AG04450 (cell line): ENCODE data around the gene CCNG1. TPM values are rescaled to one million over a fixed set of nuclear protein-coding genes. Genes with fewer than 3 reads are reported as not detected.

Experiments
- CTCF ChIA-PET: fragments of 300-600, 350-600 bp; formaldehyde crosslinking; extraction: SDS; loops from one replicate; lab custom pipeline; 2022; ENCODE audit warnings: antibody characterized with exemption, inconsistent platforms; lab: Charles Lee
- POLR2A ChIA-PET: fragments of 350-600 bp; formaldehyde crosslinking; extraction: SDS; loops from one replicate; lab custom pipeline; 2021; ENCODE audit warnings: antibody characterized with exemption, inconsistent platforms; lab: Yijun Ruan, JAX
- DNase-seq: peaks from one replicate; pipeline ENCODE4 v3.0.0-alpha.2; 2011; ENCODE audit warnings: low read depth, low spot score
- H3K27ac ChIP-seq: one replicate; pipeline ENCODE4 v1.5.1; 2012; ENCODE audit warnings: low read depth, low read length, control low read depth
- H3K27me3 ChIP-seq: one replicate; pipeline ENCODE4 v1.6.0; 2012; ENCODE audit warnings: low read length; ENCODE audit not compliant: control insufficient read depth, insufficient read depth
- H3K4me3 ChIP-seq: 2 replicates; pipeline ENCODE4 v1.5.1; 2011; ENCODE audit warnings: mild to moderate bottlenecking, low read depth, low read length, control low read depth
- H3K9me3 ChIP-seq: 2 replicates; pipeline ENCODE4 v1.5.1; 2012; ENCODE audit warnings: low read length; ENCODE audit not compliant: control insufficient read depth, insufficient read depth
- CTCF ChIP-seq: IDR thresholded peaks from 2 replicates; pipeline ENCODE4 v1.5.1; 2011; ENCODE audit warnings: low read depth, low read length, control low read depth, inconsistent platforms
- polyA plus RNA-seq: library from polyadenylated mRNA; depleted of rRNA; stranded (reverse); fragments of >200 nt; gene quantifications from 2 replicates; pipeline ENCODE4 v1.2.3, GENCODE V29; 2011

Gene CCNG1
- polyA plus RNA-seq, 1 experiment = 325 TPM

GRCh38 chr5:163439092-163439425, 1.7 kb downstream of the CCNG1 start:
- POLR2A ChIA-PET = no interaction called here
- CTCF ChIA-PET = no interaction called here
- Histone ChIP-seq H3K9me3 (peaks cover 2% of the 10 kb centered on the region; the same call in 1 of the 2 replicates), H3K27me3 (no peaks in the 10 kb centered on the region), H3K4me3 (peak overlapping the region; percentile 95), H3K27ac (no peak overlapping the region)
- TF ChIP-seq CTCF = no peak
- DNase-seq = no peak

- H3K27me3 ChIP-seq = no peaks in the 10 kb centered on the region
- ChIA-PET POLR2A (no interaction called here), CTCF (interaction anchor here (0.7 to 1.2 kb wide), 2 partner anchors 19 to 32 kb away, joined by 4 read pairs; partner anchors contain the start of genes HMMR and NUDCD2)
- H3K27ac ChIP-seq = no peak overlapping the region
- H3K4me3 ChIP-seq = no peak overlapping the region
- peaks cover 2% of the 10 kb centered on the region; the same call in 1 of the 2 replicates for H3K9me3 ChIP-seq
- DNase-seq = no peak
- no peak for TF ChIP-seq CTCF
Observed at GRCh38 chr5:163440954-163441353, 3.6 kb downstream of the CCNG1 start.

- ChIA-PET POLR2A (interaction anchor here (1.3 kb wide), 1 partner anchor 16 kb away, joined by 3 read pairs; the partner anchor contains the start of genes HMMR and NUDCD2), CTCF (interaction anchor here (1.2 kb wide), 1 partner anchor 17 kb away, joined by 3 read pairs; no protein-coding TSS in a partner anchor)
- TF ChIP-seq CTCF = no peak
- H3K9me3 ChIP-seq = no peaks in the 10 kb centered on the region
- H3K4me3 ChIP-seq = no peak overlapping the region
- no peak for DNase-seq
- H3K27me3 ChIP-seq = no peaks in the 10 kb centered on the region
- H3K27ac ChIP-seq = no peak overlapping the region
Observed at GRCh38 chr5:163444526-163444925, 7.1 kb downstream of the CCNG1 start.

GRCh38 chr5:163445345-163445744, 8.0 kb downstream of the CCNG1 start:
- no peak for DNase-seq
- no peaks in the 10 kb centered on the region for H3K27me3 ChIP-seq
- H3K27ac ChIP-seq = no peak overlapping the region
- POLR2A ChIA-PET = interaction anchor here (0.6 to 1.3 kb wide), 2 partner anchors 14 to 15 kb away, joined by 3 read pairs; partner anchors contain the start of genes HMMR and NUDCD2
- no peaks in the 10 kb centered on the region for H3K9me3 ChIP-seq
- no peak for TF ChIP-seq CTCF
- CTCF ChIA-PET = no interaction called here
- H3K4me3 ChIP-seq = no peak overlapping the region

GRCh38 chr5:163447191-163447590, 9.8 kb downstream of the CCNG1 start:
- no peaks in the 10 kb centered on the region for H3K9me3 ChIP-seq
- POLR2A ChIA-PET = interaction anchor here (1.2 kb wide), 1 partner anchor 10 kb away, joined by 10 read pairs; the partner anchor contains the start of gene CCNG1
- no peak for DNase-seq

More at GRCh38 chr5:163447191-163447590, 9.8 kb downstream of the CCNG1 start:
- Histone ChIP-seq H3K27ac (no peak overlapping the region), H3K27me3 (no peaks in the 10 kb centered on the region), H3K4me3 (no peak overlapping the region)
- CTCF ChIA-PET = interaction anchor here (0.7 kb wide), 1 partner anchor 21 kb away, joined by 4 read pairs; no protein-coding TSS in a partner anchor
- TF ChIP-seq CTCF = no peak
